Measurements from ENCODE around the gene HEMK1. TPM values are rescaled to one million over a fixed set of nuclear protein-coding genes. Genes with fewer than 3 reads are reported as not detected.
A peak's percentile ranks its signal among the peaks of the same experiment; 100 is the strongest.

The HEMK1 gene
- total RNA-seq, 1 donor from 2014 or later = 15.2 TPM

- TF ChIP-seq CTCF (IDR thresholded peaks at IDR 0.05) = no peak
- Mint-ChIP-seq H3K27ac (ENCODE audit: unreplicated experiment) (peak overlapping the region; percentile 100), H3K27me3 (ENCODE audit: low read depth) (no peaks in the 10 kb centered on the region), H3K36me3 (ENCODE audit: low read depth) (no peaks in the 10 kb centered on the region), H3K9me3 (ENCODE audit: low read depth) (no peaks in the 10 kb centered on the region), H3K4me3 (ENCODE audit: unreplicated experiment) (no peak overlapping the region), H3K4me1 (ENCODE audit: low read depth) (peaks cover 38% of the 10 kb centered on the region)
- DNase-seq (ENCODE audit: low spot score) = no peak
Observed at GRCh38 chr3:50600141-50600753, 30.9 kb downstream of the HEMK1 start.

GRCh38 chr3:50600841-50601591 is 31.7 kb downstream of the HEMK1 start:
- Mint-ChIP-seq H3K9me3 (ENCODE audit: low read depth) (no peaks in the 10 kb centered on the region), H3K4me3 (ENCODE audit: unreplicated experiment) (no peak overlapping the region), H3K27ac (ENCODE audit: unreplicated experiment) (peak overlapping the region; percentile 100)

GRCh38 chr3:50602595-50603191 is 33.4 kb downstream of the HEMK1 start:
- Mint-ChIP-seq H3K27me3 (ENCODE audit: low read depth) (no peaks in the 10 kb centered on the region), H3K36me3 (ENCODE audit: low read depth) (no peaks in the 10 kb centered on the region), H3K4me3 (ENCODE audit: unreplicated experiment) (no peak overlapping the region), H3K4me1 (ENCODE audit: low read depth) (peaks cover 38% of the 10 kb centered on the region), H3K27ac (ENCODE audit: unreplicated experiment) (peak overlapping the region; percentile 100), H3K9me3 (ENCODE audit: low read depth) (no peaks in the 10 kb centered on the region)
- DNase-seq (ENCODE audit: low spot score) = no peak
- no peak for TF ChIP-seq CTCF (IDR thresholded peaks at IDR 0.05)

More at GRCh38 chr3:50600841-50601591, 31.7 kb downstream of the HEMK1 start:
- Mint-ChIP-seq H3K27me3 (ENCODE audit: low read depth) (no peaks in the 10 kb centered on the region), H3K36me3 (ENCODE audit: low read depth) (no peaks in the 10 kb centered on the region), H3K4me1 (ENCODE audit: low read depth) (peaks cover 38% of the 10 kb centered on the region)
- DNase-seq (ENCODE audit: low spot score) = no peak
- no peak for TF ChIP-seq CTCF (IDR thresholded peaks at IDR 0.05)

- Mint-ChIP-seq H3K27me3 (ENCODE audit: low read depth) (no peaks in the 10 kb centered on the region), H3K4me1 (ENCODE audit: low read depth) (peaks cover 38% of the 10 kb centered on the region), H3K27ac (ENCODE audit: unreplicated experiment) (no peak overlapping the region), H3K4me3 (ENCODE audit: unreplicated experiment) (no peak overlapping the region), H3K9me3 (ENCODE audit: low read depth) (no peaks in the 10 kb centered on the region), H3K36me3 (ENCODE audit: low read depth) (no peaks in the 10 kb centered on the region)
- TF ChIP-seq CTCF (IDR thresholded peaks at IDR 0.05) = no peak
- no peak for DNase-seq (ENCODE audit: low spot score)
Observed at GRCh38 chr3:50603261-50604109, 34.2 kb downstream of the HEMK1 start.

Measured in chondrocyte (in vitro differentiated cells).